ENCODE measurements around the gene CNOT4.
A peak's percentile ranks its signal among the peaks of the same experiment; 100 is the strongest.
"Not testable (repeated sequence)": the region's sequence is repeated elsewhere in the genome, so short reads cannot be mapped to it uniquely, and the experiment has no call there.

Gene CNOT4

GRCh38 chr7:135447748-135448147 lies 62.2 kb downstream of the CNOT4 start:
- no peak for DNase-seq

- no peak for DNase-seq
Measured at GRCh38 chr7:135445690-135446089, 64.2 kb downstream of the CNOT4 start.

- DNase-seq = not testable (repeated sequence)
Measured at GRCh38 chr7:135445266-135445665, 64.6 kb downstream of the CNOT4 start.

- DNase-seq = no peak
Measured at GRCh38 chr7:135441791-135442190, 68.1 kb downstream of the CNOT4 start.

GRCh38 chr7:135434047-135434446 lies 75.9 kb downstream of the CNOT4 start:
- no peak for DNase-seq

DNA sequence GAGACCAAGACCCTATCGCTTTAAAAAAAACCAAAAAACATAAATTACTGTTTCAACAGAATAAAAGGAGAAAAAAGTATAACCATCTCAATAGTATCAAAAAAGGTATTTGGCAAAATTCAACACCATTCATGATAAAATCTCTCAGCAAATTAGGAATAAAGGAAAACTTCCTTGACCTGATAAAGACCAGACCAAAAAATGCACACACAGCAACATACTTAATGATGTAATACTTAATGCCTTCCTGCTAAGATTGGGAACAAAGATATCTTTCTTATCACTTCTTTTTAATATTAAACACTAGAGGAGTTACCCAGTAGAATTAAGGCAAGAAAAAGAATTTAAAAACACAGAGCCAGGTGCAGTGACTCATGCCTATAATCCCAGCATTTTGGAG lies 79.3 kb downstream of the CNOT4 start:
- no peak for DNase-seq

DNA sequence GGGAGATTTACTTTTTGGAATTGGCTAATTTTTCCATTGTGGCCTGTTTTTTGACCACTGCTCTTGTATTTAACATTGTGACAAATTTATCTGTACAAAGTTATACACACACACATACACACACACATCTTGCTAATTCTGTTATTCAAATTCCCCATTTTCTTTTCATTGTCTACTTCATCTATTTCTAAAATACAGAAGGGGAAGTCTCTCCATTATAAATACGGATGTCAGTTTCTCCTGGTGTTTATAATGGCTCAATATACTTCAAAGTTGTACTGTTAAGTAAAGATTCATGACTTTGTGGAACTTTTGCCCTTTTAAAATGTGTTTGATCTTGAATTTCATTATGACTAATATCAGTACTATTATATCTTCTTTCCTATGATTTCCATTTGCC lies 81.0 kb downstream of the CNOT4 start:
- no peak for DNase-seq

GRCh38 chr7:135428011-135428410 lies 81.9 kb downstream of the CNOT4 start:
- no peak for DNase-seq

GRCh38 chr7:135427166-135427565 lies 82.7 kb downstream of the CNOT4 start:
- no peak for DNase-seq

GRCh38 chr7:135425036-135425435 lies 84.9 kb downstream of the CNOT4 start:
- DNase-seq = no peak

- no peak for DNase-seq
Measured at GRCh38 chr7:135420786-135421185, 89.1 kb downstream of the CNOT4 start.

- DNase-seq = no peak
Measured at GRCh38 chr7:135416431-135416830, 93.5 kb downstream of the CNOT4 start.

DNA sequence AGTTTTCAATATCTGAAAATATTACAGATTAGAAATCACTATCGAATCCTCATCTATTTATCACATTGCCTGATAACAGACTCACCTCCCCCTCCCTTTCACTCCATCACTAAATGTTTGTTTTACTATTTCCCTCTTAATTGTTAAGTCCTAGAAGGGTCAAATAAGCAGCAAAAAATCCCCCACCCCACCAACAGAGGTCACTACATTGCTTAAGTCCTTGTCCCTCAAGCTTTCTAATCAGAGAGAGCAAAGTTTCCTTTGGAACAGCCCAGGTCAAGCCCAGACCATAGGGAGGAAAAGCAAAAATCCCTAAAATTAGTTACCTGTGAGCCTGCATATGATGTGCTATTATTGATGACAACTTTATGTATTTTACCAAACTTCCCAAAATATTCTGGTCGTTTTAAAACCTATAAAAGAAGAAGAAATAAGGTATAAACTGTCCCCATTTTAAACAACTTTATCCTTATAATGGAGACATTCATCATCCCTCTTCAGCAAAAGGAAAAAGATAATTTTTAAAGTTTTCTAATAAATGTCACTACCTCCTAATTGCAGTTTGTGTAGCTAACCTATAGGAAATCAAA lies 95.0 kb downstream of the CNOT4 start:
- peak; percentile 24 for DNase-seq

DNA sequence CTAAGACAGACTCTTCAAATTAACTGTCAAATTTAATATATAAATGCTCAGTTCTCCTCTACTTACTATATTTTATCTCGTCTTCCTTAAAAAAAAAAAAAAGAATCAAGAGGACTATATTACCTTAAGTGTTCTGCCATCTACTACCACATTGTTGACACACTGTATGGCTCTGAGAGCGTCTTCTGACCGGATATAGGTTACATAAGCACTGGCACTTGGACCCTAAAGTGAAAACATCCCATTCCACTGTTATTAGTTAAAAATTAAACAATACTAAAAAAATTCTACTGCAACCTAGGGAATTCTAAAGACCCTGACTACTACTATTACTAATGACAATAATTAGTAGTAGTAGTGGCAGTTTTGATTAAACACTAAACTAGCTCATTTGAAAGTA lies 95.7 kb downstream of the CNOT4 start:
- no peak for DNase-seq

DNA sequence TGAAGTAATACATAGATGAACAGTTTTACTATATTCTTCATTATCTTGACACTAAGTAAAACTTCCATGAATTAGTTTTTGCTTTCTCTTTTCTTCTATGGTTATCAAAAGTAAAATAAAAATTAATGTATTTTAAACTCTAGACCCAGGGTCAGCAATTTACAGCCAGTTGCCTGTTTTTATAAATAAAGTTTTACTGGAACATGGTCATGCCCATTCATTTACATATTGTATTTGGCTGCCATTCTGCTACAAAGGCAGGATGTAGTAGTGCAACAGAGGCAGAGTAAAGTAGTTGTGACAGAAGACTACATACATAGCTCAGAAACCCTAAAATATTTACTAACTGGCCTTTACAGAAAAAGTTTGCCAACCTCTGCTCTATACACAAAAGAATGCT lies 98.8 kb downstream of the CNOT4 start:
- DNase-seq = no peak

DNA sequence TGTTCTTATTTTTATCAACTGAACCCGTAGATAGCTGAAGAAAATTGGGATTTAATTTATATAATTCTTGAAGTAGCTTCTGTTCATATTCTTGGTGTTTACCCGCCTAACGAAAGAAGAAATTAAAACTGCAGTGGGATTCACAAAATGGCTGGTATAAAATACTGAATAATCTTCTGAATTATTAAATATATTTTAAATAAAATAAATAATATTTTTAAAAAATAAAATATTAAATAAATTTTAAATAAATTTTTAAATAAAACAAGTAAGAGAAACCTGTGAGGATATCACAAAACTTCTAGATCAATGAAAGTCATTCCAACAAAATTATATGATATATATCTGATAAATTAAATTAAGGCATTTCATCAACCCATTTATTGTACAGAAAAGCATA lies 99.4 kb downstream of the CNOT4 start:
- no peak for DNase-seq

- no peak for DNase-seq
Measured at GRCh38 chr7:135409845-135410542, 99.9 kb downstream of the CNOT4 start.

DNA sequence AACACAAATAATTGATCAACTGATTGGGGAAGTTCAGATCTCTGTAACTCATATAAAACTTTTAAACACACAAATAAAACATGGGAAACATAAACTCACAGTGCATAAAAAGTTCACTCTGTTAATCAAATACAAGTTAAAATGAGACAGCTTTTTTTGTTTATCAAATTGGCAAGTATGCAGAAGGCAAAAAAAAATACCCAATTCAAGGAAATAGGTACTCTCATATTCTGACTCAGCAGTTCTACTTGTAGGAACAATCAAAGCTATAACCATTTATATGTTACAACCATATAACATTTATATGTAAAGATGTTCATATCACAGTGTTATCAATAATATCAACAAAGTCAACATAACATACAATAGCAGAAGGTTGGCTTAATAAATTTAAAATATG lies 102.0 kb downstream of the CNOT4 start:
- no peak for DNase-seq

GRCh38 chr7:135406918-135407317 lies 103.0 kb downstream of the CNOT4 start:
- no peak for DNase-seq

- no peak for DNase-seq
Measured at GRCh38 chr7:135405969-135406368, 103.9 kb downstream of the CNOT4 start.

GRCh38 chr7:135403302-135403701 lies 106.6 kb downstream of the CNOT4 start:
- no peak for DNase-seq

- no peak for DNase-seq
Measured at GRCh38 chr7:135397689-135398088, 112.2 kb downstream of the CNOT4 start.

- DNase-seq = no peak
Measured at GRCh38 chr7:135392701-135393100, 117.2 kb downstream of the CNOT4 start.

DNA sequence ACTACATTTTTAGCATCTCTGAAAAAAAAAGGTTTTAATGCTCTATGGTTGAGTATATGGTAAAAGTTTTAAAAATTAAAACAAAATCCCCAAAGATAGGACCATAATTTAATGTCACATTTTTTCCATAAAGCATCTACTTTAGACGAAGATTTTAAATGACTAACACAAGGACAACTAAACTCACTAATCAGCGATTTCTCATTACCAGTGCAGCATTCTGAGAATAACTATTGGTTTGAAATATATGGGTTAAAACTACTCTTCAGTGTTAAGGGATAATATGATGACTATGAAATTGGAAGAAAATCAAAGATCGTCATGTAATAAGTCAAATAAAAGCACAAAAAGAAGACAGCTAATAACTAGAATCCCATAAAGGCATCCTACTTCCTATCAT lies 118.4 kb downstream of the CNOT4 start:
- no peak for DNase-seq

DNA sequence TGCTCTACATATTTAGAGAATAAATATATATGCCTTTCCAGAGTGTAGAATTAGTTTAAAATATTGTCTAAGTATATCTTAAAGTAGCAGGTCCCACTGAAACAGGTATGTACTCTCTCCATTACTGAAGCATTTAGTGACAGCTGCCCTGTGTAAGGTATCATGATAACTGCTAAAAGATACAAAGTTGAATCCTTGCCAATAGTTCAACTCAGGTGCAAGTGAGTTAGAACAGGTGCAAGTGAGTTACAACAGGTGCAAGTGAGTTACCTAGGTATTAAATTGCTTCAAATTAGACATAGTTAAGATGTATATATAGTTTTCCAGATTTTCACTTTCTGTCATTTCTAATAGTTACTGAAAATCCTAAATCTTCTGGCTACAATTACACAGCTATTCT lies 119.1 kb downstream of the CNOT4 start:
- no peak for DNase-seq

Data from CD4-positive, alpha-beta T cell treated with Interleukin-12 subunit alpha and Interleukin-12 subunit beta, for 1 hour (primary cell).